ENCODE data around the gene ABCA10.

DNA sequence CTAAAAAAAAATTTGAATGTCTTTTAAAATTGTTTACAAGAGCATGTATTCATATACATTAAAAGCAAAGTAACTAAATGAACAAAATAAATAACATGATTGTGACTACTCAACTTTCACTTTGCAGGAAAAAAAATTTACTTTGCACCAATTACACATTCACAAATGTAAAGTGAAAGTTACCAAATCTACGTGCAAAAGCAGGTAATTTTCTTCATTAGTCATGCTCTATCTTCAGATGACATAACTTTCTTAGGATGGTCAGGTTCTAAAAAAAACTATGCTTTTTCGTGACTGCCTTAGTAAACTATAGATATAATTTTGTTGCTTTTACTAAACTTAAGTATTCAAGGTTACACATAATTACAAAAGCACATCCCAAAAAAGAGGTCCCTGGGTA lies 17.0 kb upstream of the ABCA10 start:
- TF ChIP-seq ZNF121 (CRISPR knock-in tag; IDR thresholded peaks at IDR 0.05) (no peak), ZBTB21 (CRISPR knock-in tag; IDR thresholded peaks at IDR 0.05; ENCODE audit: borderline replicate concordance) (no peak), E2F5 (CRISPR knock-in tag; IDR thresholded peaks at IDR 0.05) (no peak), FOXK1 (CRISPR knock-in tag; IDR thresholded peaks at IDR 0.05) (no peak), ATF1 (CRISPR knock-in tag; IDR thresholded peaks at IDR 0.05) (no peak)
- TF ChIP-seq, protein P1, sequence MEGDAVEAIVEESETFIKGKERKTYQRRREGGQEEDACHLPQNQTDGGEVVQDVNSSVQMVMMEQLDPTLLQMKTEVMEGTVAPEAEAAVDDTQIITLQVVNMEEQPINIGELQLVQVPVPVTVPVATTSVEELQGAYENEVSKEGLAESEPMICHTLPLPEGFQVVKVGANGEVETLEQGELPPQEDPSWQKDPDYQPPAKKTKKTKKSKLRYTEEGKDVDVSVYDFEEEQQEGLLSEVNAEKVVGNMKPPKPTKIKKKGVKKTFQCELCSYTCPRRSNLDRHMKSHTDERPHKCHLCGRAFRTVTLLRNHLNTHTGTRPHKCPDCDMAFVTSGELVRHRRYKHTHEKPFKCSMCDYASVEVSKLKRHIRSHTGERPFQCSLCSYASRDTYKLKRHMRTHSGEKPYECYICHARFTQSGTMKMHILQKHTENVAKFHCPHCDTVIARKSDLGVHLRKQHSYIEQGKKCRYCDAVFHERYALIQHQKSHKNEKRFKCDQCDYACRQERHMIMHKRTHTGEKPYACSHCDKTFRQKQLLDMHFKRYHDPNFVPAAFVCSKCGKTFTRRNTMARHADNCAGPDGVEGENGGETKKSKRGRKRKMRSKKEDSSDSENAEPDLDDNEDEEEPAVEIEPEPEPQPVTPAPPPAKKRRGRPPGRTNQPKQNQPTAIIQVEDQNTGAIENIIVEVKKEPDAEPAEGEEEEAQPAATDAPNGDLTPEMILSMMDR (IDR thresholded peaks at IDR 0.05) = no peak
